Epidermal melanocyte (primary cell): ENCODE measurements around the gene OR6N1.

Experiments used
- DNase-seq: peaks from one replicate; pipeline ENCODE4 v3.0.0; 2011; ENCODE audit warnings: low spot score; ENCODE audit not compliant: insufficient read length

Gene OR6N1, protein sequence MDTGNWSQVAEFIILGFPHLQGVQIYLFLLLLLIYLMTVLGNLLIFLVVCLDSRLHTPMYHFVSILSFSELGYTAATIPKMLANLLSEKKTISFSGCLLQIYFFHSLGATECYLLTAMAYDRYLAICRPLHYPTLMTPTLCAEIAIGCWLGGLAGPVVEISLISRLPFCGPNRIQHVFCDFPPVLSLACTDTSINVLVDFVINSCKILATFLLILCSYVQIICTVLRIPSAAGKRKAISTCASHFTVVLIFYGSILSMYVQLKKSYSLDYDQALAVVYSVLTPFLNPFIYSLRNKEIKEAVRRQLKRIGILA

DNA sequence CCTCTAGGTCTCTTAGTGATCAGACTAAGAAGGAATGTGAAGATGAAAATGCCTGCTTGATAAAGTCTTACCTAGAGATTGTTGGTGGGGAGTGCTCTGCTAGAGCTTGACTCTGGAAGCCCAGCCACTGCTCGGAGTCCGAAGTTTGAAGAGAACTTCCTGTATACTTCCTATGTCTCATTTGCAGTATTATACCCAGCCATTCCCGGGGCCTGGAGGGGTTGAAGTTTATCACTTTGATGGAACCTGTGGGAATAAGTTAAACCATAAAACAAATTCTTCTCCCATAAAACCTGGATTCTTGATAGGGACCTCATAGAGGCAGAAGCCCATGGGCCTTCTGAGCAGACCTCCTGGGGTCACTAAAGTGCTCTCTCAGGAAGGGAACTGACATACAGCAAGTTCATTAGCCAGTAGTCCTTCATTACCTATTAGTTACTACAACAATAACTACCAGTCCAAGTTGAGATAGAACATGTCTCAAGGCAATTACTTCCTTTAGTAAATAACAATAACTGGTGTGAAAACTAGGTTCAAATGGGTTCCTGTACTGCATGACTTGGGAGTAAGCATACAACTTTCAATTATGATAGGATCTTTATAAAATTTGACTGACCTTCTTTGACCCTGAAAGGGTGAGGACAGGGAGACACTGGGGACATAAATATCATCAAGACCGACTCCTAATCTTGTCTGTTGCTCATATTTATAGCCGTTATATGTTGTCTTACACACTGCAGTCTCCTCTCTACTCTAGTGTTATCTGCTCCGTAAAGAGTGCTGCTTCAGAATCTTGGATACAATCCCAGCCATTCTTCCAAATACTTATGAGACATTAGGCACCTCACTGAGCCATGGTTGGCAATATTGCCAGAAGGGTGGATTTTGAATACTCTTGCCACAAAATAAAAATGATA is at the start of gene OR6N1:
TSS of gene OR6N1 (minus strand) at position 246 of the 917 bp plus-strand sequence. CDS start 5,513 bp downstream, outside the sequence.
- DNase-seq: no peak

DNA sequence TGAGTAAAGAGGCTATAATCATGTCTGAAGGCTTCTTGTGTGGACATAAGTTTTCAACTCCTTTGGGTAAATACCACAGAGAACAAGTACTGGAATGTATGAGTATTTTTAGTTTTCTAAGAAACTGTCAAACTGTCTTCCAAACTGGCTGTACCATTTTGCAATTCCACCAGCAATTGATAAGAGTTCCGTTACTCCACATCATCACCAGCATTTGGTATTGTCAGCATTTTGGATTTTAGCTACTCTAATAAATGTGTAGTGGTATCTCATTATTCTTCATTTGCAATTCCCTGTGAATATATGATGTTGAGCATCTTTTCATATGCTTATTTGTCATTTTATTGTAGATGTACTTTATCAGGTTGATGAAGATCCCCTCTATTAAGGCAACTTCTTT is 49.7 kb upstream of the OR6N1 start:
- no peak for DNase-seq

DNA sequence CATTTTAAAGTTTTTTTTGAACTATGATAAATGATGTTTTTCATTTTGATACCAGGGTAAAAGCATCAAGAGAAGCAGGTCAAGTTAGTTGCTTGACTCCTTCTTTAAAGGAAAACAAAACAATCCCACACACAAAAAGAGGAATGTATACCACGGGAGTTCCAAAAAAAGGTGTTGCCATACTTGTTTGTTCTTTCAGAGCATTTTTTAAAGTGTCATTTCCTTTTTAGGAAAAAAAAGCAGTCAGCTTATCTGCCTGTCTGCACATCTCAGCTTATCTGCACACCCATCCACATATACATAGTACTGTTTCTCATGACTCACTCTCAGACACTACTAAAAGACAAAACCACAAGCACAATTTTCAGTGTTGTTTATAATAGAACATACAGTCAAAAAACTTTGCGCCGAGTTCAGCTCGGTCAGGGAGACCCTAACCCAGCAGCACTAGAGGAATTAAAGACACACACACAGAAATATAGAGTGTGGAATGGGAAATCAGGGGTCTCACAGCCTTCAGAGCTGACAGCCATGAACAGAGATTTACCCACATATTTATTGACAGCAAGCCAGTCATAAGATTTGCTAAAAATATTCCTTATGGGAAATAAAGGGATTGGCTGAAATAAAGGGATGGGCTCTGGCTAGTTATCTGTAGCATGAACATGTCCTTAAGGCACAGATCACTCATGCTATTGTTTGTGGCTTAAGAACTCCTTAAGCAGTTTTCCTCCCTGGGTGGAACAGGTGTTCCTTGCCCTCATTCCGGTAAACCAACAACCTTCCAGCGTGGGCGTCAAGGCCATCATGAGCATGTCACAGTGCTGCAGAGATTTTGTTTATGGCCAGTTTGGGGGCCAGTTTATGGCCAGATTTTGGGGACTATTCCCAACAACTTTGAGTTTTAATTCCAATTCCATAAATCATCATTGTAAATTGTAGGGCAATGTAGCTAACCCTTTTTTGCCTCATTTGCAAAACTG is 47.8 kb upstream of the OR6N1 start:
- DNase-seq: no peak

DNA sequence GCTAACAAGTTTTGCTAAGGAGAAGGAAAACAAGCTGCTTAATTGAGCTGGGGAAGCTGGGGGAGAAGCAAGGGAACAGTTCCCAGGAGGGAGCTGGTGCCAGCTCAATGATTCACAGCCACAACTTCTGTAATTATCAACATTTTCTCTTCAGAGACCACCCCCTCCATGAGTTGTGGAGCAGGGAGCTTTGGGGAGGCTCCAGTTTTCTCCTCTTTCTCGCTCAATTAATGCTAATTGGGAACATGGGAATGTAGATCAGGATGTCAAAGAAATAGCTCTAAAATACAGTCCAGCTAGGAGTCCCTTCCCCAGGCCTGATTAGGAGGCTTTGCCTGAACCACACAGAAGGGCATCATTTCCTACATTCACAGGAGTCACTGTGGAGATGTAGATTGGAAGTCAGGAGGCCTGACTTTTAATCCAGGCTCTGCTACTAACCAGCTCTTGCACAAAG is 47.0 kb upstream of the OR6N1 start:
- DNase-seq: no peak

DNA sequence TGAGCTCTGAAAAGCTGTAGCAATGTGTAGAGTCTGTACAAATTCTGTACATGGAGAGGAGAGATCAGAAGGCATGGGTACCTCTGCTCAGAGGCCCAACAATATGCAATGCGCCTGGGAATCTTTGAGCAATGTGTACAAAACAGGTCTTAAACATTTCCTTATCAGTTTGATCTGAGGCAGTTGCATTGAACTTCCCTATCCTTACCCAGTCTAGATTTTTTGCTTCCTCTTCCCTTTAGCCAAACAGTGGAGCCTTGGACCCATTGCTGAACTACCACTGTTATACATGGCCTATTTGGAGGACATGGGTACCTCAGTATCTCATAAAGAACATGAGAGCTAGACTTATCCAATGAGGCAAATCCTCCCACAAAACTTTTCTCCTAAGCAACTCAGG is 46.6 kb upstream of the OR6N1 start:
- DNase-seq: no peak

DNA sequence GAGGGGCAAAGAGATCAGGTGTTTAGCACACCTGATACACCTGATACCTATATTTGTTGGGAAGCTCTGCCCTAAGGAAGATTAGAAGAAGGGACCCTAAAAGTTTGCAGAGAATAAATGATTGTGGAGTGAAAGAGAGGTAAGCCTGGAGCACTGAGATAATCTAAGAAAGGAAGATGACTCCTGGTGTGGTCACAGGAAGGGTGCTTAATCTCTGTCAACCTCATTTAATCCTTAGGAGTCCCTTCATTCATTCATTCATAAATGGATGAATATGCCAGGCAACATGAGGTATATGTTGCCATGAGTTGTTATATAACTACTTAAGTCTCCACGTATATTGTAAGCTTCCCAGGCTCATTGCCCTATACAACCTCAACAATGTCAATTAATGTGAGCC is 43.0 kb upstream of the OR6N1 start:
- DNase-seq: no peak

DNA sequence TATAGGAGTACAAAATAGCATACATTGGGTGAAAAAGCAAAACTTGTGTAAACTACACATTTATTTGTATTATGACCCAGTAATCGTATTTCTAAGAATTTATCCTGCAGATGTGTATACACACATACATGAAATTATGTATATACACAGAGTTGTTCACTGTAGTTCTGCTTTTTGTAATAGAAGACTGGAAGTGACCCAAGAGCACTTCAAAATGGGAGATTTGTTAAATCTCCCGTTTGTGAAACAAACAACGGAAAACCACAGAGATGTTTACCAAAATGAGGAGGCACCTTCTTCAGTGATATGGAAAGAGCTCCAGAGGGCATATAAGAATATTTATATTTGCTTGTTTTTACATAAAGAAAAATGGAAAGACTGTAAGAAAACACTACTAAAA is 41.2 kb upstream of the OR6N1 start:
- DNase-seq: no peak

DNA sequence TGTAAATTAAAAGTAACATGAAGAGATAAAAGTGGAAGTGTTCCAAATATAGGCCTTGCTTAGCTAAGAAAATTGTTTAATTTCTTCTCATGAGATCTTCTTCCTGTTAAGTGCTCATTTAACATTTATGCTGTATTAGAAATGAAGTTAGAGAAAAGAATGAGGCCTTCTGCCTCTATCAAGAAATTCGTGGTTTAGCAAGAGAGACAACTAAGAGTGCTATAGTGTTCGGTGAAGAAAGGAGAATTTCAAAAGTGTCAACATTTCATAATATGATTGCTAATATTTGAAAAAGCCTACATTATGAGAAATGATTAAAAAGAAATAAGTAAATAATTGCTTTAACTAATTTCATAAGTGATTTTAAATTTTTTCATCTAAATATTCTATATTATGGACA is 40.3 kb upstream of the OR6N1 start:
- DNase-seq: no peak

DNA sequence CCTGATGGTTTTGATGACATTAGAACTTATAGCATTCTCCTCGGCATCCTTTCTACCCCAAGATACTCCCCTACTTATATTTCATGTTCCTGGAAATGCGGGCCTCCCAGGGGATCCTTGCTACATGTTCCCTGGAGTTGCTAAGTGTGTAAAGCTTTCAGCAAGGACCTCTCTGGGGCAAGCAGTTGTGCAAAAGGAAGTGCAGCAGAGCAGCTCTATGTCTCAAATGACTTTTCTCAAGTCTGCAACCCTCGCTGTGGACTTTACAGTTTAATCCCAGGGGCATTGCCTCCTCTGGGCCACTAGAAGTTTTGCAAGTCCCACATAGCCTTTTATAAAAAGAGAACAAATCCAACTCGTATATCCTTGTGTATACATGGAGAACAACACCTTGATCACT is 38.3 kb upstream of the OR6N1 start:
- DNase-seq: no peak

DNA sequence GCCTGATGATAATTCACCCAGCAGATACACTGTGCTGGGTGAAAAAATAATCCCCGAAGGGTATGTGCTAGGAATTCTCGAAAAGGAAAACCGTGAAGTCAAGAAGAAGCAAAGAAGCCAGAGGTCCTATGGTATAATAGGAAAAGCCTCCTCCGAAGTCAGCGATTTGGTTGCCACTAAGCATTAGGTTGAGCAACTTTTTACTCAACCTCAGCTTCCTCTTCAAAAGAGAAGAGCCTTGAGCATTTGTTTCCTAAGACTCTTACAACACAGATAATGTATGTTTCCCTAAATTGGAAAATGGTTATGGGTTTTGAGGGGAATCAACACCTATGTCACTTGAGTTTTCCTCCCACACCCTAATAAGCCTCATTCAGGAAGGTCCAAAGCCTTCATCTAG is 37.9 kb upstream of the OR6N1 start:
- DNase-seq: no peak

DNA sequence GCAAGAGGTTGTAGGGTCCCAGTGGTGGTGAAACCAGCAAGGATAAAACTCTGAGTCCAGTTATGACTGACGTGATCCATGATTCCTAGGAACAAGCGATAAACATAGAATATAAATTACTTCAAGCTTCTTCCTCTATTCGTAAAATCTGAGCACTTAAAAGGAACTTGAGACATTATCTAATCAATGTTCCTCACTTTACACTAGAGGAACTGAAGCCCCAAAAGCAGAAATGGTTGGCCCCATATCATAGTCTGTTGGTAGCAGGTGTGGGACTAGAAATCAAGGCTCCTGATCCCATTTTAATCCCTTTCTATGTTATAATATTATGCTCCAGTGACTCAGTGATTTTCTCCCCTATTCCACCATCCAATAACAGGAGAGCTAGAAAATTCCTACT is 37.3 kb upstream of the OR6N1 start:
- DNase-seq: no peak

DNA sequence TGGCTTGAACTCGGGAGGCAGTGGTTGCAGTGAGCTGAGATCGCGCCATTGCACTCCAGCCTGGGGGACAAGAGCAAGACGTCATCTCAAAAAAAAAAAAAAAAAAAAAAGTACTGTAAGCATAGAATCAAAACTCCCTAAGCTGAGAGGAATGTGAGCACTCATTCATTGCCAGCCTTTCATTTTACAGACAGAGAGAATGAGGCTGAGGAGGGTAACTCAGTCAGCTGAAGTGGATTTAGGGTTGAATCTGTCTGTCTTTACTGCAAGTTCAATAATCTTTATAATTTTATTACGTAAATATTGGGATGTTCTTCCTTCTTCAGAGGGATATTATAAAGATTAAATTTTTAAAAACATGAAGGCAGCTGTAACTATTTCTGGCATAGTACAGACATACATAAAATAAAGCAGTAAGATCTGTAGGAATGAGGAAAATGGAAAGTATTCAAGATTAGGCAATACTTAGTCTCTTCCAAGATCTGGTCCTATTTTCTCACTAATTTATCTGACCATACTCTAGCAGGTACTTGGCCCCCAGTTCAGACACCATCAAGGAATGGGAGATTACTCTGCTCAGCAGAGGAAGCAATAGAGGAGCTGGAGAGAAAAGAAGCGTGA is 35.0 kb upstream of the OR6N1 start:
- no peak for DNase-seq

DNA sequence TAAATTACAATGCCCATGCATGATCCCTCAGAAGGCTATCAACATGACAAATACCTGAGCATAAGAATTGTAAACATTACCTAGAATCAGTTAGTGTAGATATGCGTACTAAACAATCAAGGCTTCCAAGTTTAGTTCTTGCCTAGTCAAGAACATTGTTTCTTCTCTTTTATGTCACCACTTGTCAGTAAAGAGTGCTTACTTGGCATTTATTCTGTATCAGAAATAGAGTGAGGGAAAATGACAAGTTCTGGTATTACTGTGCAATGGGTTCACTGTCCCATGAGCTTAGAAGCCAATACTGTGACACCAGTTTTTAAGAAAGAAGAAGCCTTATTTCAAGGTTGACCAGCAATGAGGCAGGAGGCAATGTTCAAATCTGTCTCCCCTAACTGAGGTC is 31.7 kb upstream of the OR6N1 start:
- no peak for DNase-seq

DNA sequence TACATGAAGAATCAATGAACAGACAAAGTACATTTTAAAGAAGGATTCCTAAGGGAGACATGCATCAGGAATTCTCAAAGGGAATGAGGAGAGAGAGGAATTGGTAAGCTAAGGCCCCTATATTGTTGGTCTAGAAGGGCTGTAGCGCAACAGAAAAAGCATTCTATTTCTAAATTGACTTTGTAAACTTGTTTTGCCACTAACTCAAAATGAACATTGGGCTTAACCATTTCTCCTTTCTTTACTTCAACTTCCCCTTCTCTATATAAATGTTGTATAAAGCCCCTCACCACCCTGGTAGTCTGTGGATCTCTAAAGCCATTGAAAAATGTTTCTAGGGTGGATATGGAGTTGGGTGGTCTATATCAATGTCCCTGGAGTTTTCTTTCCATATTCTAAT is 29.4 kb upstream of the OR6N1 start:
- DNase-seq: no peak

DNA sequence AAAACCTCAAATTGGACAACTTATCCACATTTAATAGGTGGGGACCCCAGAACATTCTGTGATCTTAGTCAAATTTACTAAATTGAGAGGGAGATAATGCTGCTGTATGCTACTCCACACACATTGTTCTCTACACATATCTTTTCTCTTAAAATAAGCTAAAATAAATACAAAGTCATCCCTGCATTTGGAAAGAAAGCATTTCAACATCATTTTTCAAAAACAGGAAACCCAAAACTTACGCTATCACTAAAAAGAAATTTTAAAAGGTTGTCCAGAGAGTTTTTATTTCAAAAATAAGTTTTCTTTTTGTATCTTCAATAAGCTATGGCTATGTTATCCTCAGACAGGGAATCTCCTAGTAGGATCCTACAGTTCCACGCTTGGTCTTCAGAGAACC is 28.5 kb upstream of the OR6N1 start:
- DNase-seq: no peak

DNA sequence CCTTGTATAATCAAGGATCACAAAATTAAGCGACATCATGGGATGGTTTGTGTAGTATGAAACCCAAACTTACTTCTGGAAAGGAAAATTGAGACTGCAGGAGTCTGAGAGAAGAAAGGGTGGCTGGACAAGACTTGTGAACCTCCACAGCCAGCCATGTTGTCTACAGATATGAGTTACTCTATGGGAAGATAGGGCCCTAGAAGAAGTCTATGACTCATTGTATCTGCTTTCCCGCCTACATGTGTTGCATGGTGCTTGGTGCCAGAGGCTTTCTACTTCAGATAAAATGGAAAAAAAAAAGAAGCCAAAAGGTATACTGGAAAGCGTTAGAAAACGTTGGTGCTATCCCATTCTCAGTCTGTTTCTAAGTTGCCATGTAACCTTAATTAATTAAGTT is 27.7 kb upstream of the OR6N1 start:
- no peak for DNase-seq

DNA sequence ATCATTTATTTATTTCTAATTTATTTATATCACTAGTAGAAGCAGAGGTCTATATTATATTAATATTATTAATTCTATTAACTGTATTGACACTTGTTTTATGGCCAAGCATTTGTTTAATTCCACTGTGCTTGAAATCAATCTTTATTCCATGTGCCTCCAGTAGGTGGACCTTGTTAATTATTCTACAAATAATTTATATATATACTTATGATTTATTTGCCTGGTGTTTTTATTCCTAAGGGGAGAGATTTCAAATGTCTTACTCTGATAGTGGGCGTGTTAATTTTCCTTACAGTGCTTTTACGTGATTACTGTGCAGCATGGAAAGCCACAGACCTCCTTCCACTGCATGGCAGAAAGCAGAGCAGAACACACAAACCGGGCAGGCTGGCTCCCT is 26.5 kb upstream of the OR6N1 start:
- DNase-seq: no peak

DNA sequence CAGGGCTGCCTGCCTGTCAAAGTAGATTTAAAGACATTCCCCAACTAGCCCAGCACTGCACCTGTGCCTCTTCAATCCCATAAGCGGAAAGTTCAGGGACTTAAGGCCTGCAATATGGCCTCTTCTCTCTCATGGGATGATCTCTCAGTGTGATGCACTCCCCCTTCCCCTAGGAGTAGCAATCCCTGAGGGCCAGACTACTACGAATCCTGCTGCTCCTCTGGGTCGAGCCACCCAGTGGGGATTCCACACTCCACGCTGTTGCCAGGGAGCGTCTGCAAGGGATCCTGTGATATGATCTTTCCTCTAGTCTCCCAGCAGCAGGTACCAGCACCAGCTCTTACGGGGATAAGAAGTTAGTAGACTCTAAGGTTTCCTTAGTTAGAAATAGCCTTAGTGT is 22.3 kb upstream of the OR6N1 start:
- no peak for DNase-seq

DNA sequence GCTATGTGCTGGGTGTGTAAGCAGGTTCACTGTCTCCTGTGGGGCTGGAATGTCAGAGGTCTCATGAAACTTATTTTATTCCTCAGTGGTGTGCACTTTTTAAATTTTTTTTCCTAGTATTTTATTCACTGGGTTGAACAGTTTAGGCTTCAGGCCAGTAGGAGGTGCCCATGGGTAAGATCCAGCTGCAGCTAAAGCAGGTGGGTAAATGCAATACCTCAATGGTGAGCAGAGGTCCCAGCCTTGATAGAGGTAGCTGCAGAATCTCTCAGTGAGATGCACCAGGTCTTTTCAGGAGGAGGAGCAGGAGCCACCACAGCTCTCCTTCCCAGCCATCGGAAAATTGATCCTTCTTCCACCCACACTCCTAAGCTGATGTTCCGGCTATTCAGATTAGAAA is 21.6 kb upstream of the OR6N1 start:
- no peak for DNase-seq

DNA sequence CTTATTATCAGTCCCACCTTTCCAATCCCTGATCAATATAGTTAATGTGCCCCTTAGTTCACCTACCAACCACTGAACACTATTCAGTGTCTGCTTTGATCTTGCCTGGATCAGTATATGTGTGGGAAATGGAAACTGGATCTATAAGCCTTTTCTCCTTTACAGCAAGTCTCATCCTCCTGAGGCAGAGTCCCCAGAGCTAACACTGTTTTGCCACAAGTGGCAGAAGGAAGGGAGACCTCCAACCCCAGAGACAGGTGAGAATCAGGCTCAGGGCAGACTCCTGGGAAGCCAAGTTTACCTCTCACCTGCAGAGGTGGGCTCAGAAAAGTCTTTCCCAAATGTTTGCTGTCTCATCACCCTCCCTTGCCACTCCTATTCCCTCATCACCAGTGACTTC is 9.1 kb upstream of the OR6N1 start, which contains the start of gene OR6N2:
TSS of gene OR6N2 (minus strand) at position 101 of the 400 bp plus-strand sequence. CDS start 3,569 bp downstream, outside the sequence.
- DNase-seq: no peak

DNA sequence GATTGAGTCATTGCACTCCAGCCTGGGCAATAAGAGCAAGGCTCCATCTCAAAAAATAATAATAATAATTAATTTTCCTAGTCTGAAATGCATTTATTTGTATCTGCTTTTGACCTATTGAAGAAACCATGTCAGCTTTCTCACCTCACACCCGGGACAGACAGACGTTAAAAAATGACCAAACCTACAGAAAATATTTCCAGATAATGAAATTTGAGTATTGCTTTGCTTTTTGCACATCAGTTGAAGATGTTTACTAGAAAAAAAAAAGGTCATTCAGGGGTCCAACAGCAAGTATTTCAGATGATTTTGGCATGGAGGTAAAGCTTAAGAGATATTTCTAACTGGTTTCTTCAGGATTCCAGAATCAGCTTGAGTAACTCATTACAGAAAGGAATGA is 17.6 kb downstream of the OR6N1 start, which contains the start of gene OR6K6:
TSS of gene OR6K6 (plus strand) at position 301 of the 400 bp plus-strand sequence. CDS start 168 bp downstream, outside the sequence.
- no peak for DNase-seq
